ENCODE results near the gene SHISAL1.

DNA sequence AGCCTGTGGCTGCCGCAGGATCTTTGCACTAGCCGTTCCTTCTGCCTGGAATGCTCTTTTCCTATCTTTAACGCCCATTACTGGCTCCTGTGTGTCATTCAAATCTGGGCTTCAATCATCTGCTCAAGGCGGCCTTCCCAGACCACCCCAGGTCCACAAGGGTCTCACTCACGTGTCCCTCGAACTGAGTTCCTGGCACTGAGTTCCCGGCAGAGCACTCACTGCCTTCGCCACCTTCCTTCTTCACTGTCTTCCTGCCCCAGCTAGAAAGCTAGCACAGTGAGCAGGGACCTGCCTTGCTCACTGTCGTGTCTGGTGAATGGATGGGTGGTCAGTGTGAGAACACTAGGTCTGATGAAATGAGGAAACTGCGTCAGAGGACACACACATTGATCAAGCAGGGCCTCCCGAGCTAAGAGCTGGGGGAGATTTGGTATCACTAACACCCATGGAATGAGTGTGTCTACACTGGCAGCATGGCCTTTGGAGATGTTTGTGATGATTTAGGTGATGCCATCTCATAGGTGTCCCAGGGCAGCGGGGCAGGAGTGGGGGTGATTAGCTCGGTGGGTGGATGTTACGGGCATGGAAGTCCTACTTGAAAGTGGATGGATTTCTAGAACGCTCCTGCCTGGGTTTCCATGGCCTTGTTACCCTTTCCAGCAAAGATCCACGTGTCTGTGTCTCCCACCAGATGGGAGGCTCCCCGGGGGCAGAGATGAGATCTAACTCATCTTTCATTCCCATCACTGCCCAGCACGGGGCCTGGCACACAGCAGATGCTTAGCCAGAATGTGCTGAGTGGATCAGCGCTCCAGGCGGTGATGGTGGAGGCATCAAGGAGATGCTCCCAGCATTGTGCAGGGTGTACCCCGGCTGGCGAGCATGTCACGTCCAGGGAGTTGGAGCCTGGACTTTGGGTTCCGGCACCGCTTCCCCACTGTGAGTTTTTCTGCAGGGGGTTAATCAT is 64.5 kb downstream of the SHISAL1 start:
- TF ChIP-seq BHLHE40 (IDR thresholded peaks at IDR 0.05; ENCODE audit: borderline replicate concordance in 1 of 2, low read depth in 2 of 2, low read length in 1 of 2) (no peak), SRF (IDR thresholded peaks at IDR 0.05; ENCODE audit: low read depth in 2 of 2, low read length in 2 of 2) (no peak), RAD51 (IDR thresholded peaks at IDR 0.05) (no peak), DPF2 (IDR thresholded peaks at IDR 0.05) (no peak), NRF1 (conservative IDR thresholded peaks at IDR 0.05; ENCODE audit: low read depth, low read length) (no peak), SIN3A (IDR thresholded peaks at IDR 0.05; ENCODE audit: low read depth, low read length) (no peak), EP300 (IDR thresholded peaks at IDR 0.05; ENCODE audit: borderline replicate concordance in 1 of 2, control insufficient read depth in 1 of 2, low read depth in 2 of 2, low read length in 2 of 2) (no peak), BCL11A (IDR thresholded peaks at IDR 0.05; ENCODE audit: low read depth, low read length) (no peak), WRNIP1 (IDR thresholded peaks at IDR 0.05; ENCODE audit: borderline replicate concordance, low read depth, low read length) (no peak), EZH2 (IDR thresholded peaks at IDR 0.05; ENCODE audit: borderline replicate concordance, control insufficient read depth, low read depth, low read length) (no peak), HDAC2 (IDR thresholded peaks at IDR 0.05) (no peak), TAF1 (IDR thresholded peaks at IDR 0.05; ENCODE audit: borderline replicate concordance, low read depth, low read length) (no peak)
- TF ChIP-seq, protein P1, sequence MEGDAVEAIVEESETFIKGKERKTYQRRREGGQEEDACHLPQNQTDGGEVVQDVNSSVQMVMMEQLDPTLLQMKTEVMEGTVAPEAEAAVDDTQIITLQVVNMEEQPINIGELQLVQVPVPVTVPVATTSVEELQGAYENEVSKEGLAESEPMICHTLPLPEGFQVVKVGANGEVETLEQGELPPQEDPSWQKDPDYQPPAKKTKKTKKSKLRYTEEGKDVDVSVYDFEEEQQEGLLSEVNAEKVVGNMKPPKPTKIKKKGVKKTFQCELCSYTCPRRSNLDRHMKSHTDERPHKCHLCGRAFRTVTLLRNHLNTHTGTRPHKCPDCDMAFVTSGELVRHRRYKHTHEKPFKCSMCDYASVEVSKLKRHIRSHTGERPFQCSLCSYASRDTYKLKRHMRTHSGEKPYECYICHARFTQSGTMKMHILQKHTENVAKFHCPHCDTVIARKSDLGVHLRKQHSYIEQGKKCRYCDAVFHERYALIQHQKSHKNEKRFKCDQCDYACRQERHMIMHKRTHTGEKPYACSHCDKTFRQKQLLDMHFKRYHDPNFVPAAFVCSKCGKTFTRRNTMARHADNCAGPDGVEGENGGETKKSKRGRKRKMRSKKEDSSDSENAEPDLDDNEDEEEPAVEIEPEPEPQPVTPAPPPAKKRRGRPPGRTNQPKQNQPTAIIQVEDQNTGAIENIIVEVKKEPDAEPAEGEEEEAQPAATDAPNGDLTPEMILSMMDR (IDR thresholded peaks at IDR 0.05 in 2 of 3, conservative IDR thresholded peaks at IDR 0.05 in 1 of 3; ENCODE audit: control insufficient read depth in 2 of 3, extremely low read depth in 1 of 3, insufficient read depth in 1 of 3, low read depth in 3 of 3, low read length in 3 of 3), result no peak

Data from GM12878 (cell line).